HG03095 (cell line): ENCODE data around the gene PDE4D.

ENCODE experiments used
- ATAC-seq: cut with Tn5 transposase; IDR thresholded peaks from one replicate; pipeline ENCODE4 v1.9.1; 2021; ENCODE audit warnings: moderate library complexity; ENCODE audit not compliant: unreplicated experiment

Gene PDE4D

GRCh38 chr5:59274106-59274636 lies 619.4 kb downstream of the PDE4D start:
- ATAC-seq: no peak

DNA sequence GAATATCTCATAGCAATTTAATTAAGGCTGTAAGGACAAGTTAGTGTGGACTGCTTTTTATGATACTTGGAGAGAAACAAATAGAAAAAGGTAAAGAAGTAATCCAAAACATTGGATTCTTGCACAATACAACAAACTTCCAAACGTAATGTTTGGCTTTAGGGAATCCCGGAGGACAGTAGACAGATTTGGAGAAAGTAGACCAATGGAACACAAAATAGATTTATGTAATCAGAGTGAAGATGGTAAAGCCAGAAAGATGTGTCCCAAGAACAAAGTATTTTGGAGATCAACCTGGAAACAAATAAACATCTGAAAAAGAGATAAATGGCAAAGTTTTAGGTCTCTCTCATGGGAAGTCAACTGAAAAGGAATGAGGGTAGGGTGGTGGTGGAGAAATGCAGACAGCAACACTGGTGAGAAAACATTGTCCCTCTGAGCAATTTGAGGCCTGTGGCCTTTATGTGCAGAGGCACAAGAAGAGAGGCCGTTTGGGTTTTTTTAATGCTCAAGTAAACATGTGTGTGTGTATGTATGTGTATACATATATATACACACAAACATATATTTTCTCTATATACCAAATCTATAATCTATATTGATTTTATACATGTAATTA lies 620.6 kb downstream of the PDE4D start:
- ATAC-seq: no peak

DNA sequence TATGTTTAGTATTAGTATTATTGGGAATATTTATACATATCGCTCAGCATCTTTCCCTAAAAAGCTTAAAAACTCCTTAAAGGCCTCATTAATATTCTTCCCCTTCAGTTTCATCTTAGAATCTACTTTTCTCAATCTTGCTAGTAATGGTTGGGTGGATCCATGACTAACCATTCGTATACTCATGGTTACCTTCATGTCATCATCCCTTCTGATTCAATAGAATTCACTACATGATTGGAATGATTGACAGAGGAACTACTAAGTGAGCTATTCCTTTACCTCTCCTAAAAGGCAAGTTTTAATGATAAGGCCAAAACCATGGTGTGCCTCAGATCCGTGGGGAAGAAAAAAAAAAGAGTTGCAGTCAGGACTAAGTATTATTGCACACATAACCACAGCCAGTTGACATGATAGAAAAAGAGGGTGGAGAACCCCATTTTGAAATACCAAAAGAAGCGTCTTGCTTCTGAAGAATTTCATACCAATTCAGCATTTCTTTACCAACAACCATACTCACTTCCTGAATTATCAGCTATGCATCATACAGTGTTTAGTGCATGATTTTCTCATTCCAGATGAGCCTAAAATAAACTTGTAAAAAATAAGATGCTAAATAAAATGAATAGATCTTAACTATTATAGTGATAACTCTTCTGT lies 624.6 kb downstream of the PDE4D start:
- ATAC-seq: no peak

DNA sequence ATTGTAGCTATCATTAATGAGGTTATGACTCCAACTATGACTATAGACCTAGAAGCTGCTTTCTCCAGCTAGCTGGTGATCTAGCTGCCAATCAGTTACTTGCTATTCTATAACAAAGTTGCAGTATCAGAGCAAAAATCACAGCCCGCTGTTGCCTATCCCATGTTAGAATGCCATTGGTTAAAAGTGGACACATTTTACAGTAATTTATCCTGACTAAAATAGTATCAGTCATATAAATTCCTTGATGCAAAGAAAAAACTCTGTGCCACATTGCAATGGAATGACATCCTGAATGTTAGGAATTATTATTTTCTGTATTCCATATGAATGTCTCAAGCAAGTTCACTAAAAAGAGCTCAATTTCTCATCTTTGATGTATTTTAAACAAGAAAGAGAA lies 626.5 kb downstream of the PDE4D start:
- no peak for ATAC-seq

GRCh38 chr5:59266410-59266809 lies 627.1 kb downstream of the PDE4D start:
- ATAC-seq: no peak

GRCh38 chr5:59264639-59265245 lies 628.8 kb downstream of the PDE4D start:
- no peak for ATAC-seq

DNA sequence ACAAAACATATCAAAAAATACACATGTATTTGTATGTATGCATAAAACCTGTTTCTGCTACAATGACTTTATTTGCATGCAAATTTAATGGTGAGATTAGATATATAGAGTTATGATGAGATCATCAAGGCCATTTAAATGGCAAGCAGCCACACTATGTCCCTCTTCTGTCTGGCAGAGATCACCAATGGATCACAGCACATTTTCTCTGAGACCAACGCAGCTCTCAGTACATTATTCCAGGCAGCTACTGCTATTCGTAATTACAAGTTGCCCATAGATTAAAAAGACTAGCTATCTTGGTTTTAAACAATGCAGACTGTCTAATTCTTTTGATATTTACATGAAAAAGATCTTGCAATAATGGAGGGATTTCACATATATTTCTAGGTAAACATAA lies 629.5 kb downstream of the PDE4D start:
- ATAC-seq: no peak

GRCh38 chr5:59261969-59262368 lies 631.6 kb downstream of the PDE4D start:
- ATAC-seq: no peak

GRCh38 chr5:59260973-59261372 lies 632.6 kb downstream of the PDE4D start:
- ATAC-seq: no peak

- no peak for ATAC-seq
Observed at GRCh38 chr5:59260200-59260599, 633.3 kb downstream of the PDE4D start.

- ATAC-seq: no peak
Observed at GRCh38 chr5:59259237-59259636, 634.3 kb downstream of the PDE4D start.

DNA sequence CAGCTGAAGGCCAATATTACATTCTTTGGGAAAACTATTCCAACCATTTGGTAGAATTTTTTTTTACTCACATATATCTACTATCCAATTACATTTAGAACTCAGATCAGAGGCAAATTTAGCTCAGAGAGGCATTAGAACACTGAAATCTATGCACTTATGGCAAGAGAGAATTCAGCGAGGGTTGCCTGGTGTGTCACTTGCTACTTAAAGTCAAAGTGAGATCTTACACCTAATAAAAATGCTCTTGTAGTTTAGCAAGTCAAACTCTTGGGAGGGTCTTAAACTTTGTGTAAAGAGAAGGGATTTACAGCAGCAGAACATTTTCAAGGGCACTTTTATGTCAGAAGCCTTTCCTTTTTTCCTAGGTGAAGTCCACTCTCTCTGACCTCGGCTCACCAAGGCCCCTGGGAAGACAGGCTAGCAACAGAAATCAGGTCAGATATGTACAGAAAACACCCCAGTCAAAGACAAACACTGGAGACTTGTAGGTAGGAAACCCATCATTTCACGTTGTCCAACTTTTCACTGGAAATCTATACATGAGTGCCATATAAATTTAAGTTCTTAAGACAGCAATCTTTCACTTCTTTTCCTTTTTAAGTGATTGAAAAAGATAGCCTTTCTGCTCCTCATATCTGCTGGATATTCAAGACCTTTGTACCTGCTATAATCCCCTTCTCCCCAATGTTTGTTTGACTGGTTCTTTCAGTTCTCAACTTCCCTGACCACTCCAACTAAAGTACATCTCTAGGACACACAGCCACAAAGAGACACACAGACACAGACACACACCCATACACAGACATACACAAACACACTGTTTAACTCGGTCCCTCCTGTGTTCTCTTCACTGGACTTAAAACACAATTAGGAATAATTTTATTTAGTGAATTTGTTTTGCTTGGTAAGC lies 635.8 kb downstream of the PDE4D start:
- no peak for ATAC-seq

- no peak for ATAC-seq
Observed at GRCh38 chr5:59256331-59256730, 637.2 kb downstream of the PDE4D start.

GRCh38 chr5:59254055-59254687 lies 639.4 kb downstream of the PDE4D start:
- ATAC-seq: no peak

GRCh38 chr5:59253625-59254024 lies 639.9 kb downstream of the PDE4D start:
- no peak for ATAC-seq

DNA sequence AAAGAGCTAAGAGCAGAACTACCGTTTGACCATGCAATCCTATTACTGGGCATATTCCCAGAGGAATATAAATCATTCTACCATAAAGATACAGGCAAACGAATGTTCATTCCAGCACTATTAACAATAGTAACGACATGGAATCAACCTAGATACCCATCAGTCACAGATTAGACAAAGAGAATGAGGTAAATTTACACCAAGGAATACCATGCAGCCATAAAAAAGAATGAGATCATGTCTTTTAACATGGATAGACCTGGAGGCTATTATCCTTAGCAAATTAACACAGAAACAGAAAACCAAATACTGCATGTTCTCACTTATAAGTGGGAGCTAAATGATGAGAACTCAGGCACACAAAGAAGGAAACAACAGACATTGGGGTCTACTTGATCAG lies 641.9 kb downstream of the PDE4D start:
- no peak for ATAC-seq

- no peak for ATAC-seq
Observed at GRCh38 chr5:59249726-59250125, 643.8 kb downstream of the PDE4D start.

GRCh38 chr5:59249160-59249559 lies 644.4 kb downstream of the PDE4D start:
- ATAC-seq: no peak

GRCh38 chr5:59246882-59247281 lies 646.6 kb downstream of the PDE4D start:
- no peak for ATAC-seq

- no peak for ATAC-seq
Observed at GRCh38 chr5:59246145-59246869, 647.2 kb downstream of the PDE4D start.
